OCI-LY1 (cell line): ENCODE results near the gene KIAA1549.

Experiments
- H2AFZ ChIP-seq: fragments of 200-600 bp; sonication (generic), shearing (Covaris generic); 2 replicates; pipeline ENCODE4 v1.6.0; 2014; ENCODE audit warnings: antibody characterized with exemption, mild to moderate bottlenecking, low read length
- H3F3A ChIP-seq: fragments of 200-600 bp; sonication (generic), shearing (Covaris generic); 2 replicates; pipeline ENCODE4 v1.6.0; 2014; ENCODE audit warnings: mild to moderate bottlenecking, antibody characterized with exemption, low read length, moderate library complexity; ENCODE audit not compliant: insufficient read depth
- H3K27ac ChIP-seq: fragments of 200-600 bp; sonication (generic); 2 replicates; pipeline ENCODE4 v1.5.1; 2014; ENCODE audit warnings: low read length, mixed run types, mild to moderate bottlenecking, low read depth; ENCODE audit not compliant: poor library complexity, severe bottlenecking
- H3K27me3 ChIP-seq: fragments of 200-600 bp; sonication (generic); 2 replicates; pipeline ENCODE4 v1.6.0; 2014; ENCODE audit warnings: antibody characterized with exemption, mild to moderate bottlenecking, low read length, moderate library complexity; ENCODE audit not compliant: insufficient read depth
- H3K36me3 ChIP-seq: fragments of 200-600 bp; sonication (generic); 2 replicates; pipeline ENCODE4 v1.6.1; 2014; ENCODE audit warnings: mild to moderate bottlenecking, antibody characterized with exemption, low read length, moderate library complexity, mixed read lengths; ENCODE audit not compliant: insufficient read depth
- H3K4me1 ChIP-seq: fragments of 200-600 bp; sonication (generic); 2 replicates; pipeline ENCODE4 v1.5.1; 2014; ENCODE audit warnings: mild to moderate bottlenecking, low read length, moderate library complexity; ENCODE audit not compliant: insufficient read depth, severe bottlenecking
- H3K4me2 ChIP-seq: fragments of 200-600 bp; sonication (generic), shearing (Covaris generic); 2 replicates; pipeline ENCODE4 v1.6.1; 2014; ENCODE audit warnings: low read length
- H3K4me3 ChIP-seq: fragments of 200-600 bp; sonication (generic); 2 replicates; pipeline ENCODE4 v1.5.1; 2014; ENCODE audit warnings: low read length, low read depth, mild to moderate bottlenecking, mixed read lengths; ENCODE audit not compliant: poor library complexity, severe bottlenecking
- H3K79me2 ChIP-seq: fragments of 200-600 bp; shearing (Covaris generic); 2 replicates; pipeline ENCODE4 v1.6.1; 2016; ENCODE audit warnings: mixed run types, low read length, mixed read lengths; ENCODE audit not compliant: insufficient read depth
- H3K9ac ChIP-seq: fragments of 200-600 bp; sonication (generic), shearing (Covaris generic); 2 replicates; pipeline ENCODE4 v1.6.1; 2014; ENCODE audit warnings: mild to moderate bottlenecking, low read length, mixed read lengths
- H3K9me2 ChIP-seq: fragments of 200-600 bp; sonication (generic), shearing (Covaris generic); 2 replicates; pipeline ENCODE4 v1.6.1; 2014; ENCODE audit warnings: low read depth, mild to moderate bottlenecking, low read length, mixed read lengths
- H3K9me3 ChIP-seq: fragments of 200-600 bp; shearing (Covaris generic); 2 replicates; pipeline ENCODE4 v1.6.1; 2014; ENCODE audit warnings: low read length, mixed read lengths
- H4K20me1 ChIP-seq: fragments of 200-600 bp; sonication (generic), shearing (Covaris generic); 2 replicates; pipeline ENCODE4 v1.6.0; 2016; ENCODE audit warnings: mild to moderate bottlenecking, low read length; ENCODE audit not compliant: insufficient read depth
- CTCF ChIP-seq: fragments of 200-600 bp; sonication (generic), shearing (Covaris generic); IDR thresholded peaks from 2 replicates; pipeline ENCODE4 v1.5.1; 2017; ENCODE audit warnings: mild to moderate bottlenecking, antibody characterized with exemption, low read length, moderate library complexity, mixed read lengths
- EZH2 ChIP-seq: fragments of 200-600 bp; sonication (generic), shearing (Covaris generic); IDR thresholded peaks from 2 replicates; pipeline ENCODE4 v1.8.0; 2017; ENCODE audit warnings: borderline replicate concordance, mixed run types, mild to moderate bottlenecking, antibody characterized with exemption, low read length, moderate library complexity, mixed read lengths

Gene KIAA1549

GRCh38 chr7:138838166-138838565, 143.0 kb downstream of the KIAA1549 start:
- TF ChIP-seq CTCF (no peak), EZH2 (no peak)
- H3F3A ChIP-seq, result no peaks in the 10 kb centered on the region
- no peaks in the 10 kb centered on the region for H3K27me3 ChIP-seq
- H3K4me1 ChIP-seq, result no peaks in the 10 kb centered on the region
- H3K9me2 ChIP-seq, result no peaks in the 10 kb centered on the region
- no peak overlapping the region for H3K9ac ChIP-seq
- H2AFZ ChIP-seq, result no peak overlapping the region
- H3K4me3 ChIP-seq, result no peak overlapping the region
- no peak overlapping the region for H3K27ac ChIP-seq
- H4K20me1 ChIP-seq, result no peaks in the 10 kb centered on the region
- H3K9me3 ChIP-seq, result no peaks in the 10 kb centered on the region
- H3K4me2 ChIP-seq, result no peak overlapping the region
- H3K36me3 ChIP-seq, result no peaks in the 10 kb centered on the region
- no peaks in the 10 kb centered on the region for H3K79me2 ChIP-seq

GRCh38 chr7:138837627-138838026, 143.6 kb downstream of the KIAA1549 start:
- Histone ChIP-seq H3K4me3 (no peak overlapping the region), H3K9me3 (no peaks in the 10 kb centered on the region), H4K20me1 (no peaks in the 10 kb centered on the region), H3K4me1 (no peaks in the 10 kb centered on the region), H2AFZ (no peak overlapping the region), H3K27me3 (no peaks in the 10 kb centered on the region), H3K79me2 (no peaks in the 10 kb centered on the region), H3K9me2 (no peaks in the 10 kb centered on the region), H3K36me3 (no peaks in the 10 kb centered on the region), H3K27ac (no peak overlapping the region), H3K9ac (no peak overlapping the region), H3K4me2 (no peak overlapping the region), H3F3A (no peaks in the 10 kb centered on the region)
- no peak for TF ChIP-seq CTCF
- TF ChIP-seq EZH2, result no peak

DNA sequence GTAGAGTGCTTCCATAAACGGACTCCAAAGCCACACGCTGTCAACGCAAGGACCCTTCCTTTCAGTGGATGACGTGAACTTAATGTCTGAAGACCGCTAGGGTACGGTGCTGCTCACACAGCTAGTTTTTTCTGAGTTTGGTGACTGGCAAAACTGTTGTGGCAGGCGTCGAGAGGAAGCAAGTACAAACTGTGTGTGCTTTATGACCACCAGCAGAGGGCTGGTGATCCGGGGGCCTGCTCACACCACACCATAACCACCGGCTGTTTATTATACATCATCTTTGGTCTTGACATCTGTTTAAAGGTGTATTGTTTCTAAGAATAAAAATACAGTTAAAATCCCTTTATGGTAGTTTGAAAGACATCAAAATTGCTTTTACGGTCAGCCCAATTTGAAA, 146.1 kb downstream of the KIAA1549 start:
- Histone ChIP-seq H4K20me1 (no peaks in the 10 kb centered on the region), H3K4me3 (no peak overlapping the region)

More for the DNA sequence above, 146.1 kb downstream of the KIAA1549 start:
- no peaks in the 10 kb centered on the region for H3K9me2 ChIP-seq
- H3K27me3 ChIP-seq, result no peaks in the 10 kb centered on the region
- H2AFZ ChIP-seq, result no peak overlapping the region
- H3K9ac ChIP-seq, result no peak overlapping the region
- H3K79me2 ChIP-seq, result no peaks in the 10 kb centered on the region
- no peak overlapping the region for H3K27ac ChIP-seq
- H3K36me3 ChIP-seq, result no peaks in the 10 kb centered on the region
- H3K9me3 ChIP-seq, result no peaks in the 10 kb centered on the region
- H3K4me1 ChIP-seq, result no peaks in the 10 kb centered on the region
- TF ChIP-seq CTCF (peak; percentile 43), EZH2 (no peak)
- H3F3A ChIP-seq, result no peaks in the 10 kb centered on the region
- H3K4me2 ChIP-seq, result no peak overlapping the region
